D721Med (cell line): ENCODE measurements around the gene FIBP.
A peak's percentile ranks its signal among the peaks of the same experiment; 100 is the strongest.

Source experiments
- DNase-seq: peaks from one replicate; pipeline ENCODE4 v3.0.0; 2011; ENCODE audit warnings: low spot score; ENCODE audit not compliant: insufficient read length
- FAIRE-seq: peaks from 2 replicates; lab custom pipeline; 2011; peaks lifted over from hg19 to GRCh38; lab: Jason Lieb, UNC
- TF ChIP-seq, protein P1 (sequence below): IDR thresholded peaks from 2 replicates; pipeline ENCODE4 v1.5.1; 2012; ENCODE audit warnings: mild to moderate bottlenecking, control low read depth; ENCODE audit not compliant: insufficient read depth; ENCODE audit errors: missing control alignments

FIBP gene

DNA sequence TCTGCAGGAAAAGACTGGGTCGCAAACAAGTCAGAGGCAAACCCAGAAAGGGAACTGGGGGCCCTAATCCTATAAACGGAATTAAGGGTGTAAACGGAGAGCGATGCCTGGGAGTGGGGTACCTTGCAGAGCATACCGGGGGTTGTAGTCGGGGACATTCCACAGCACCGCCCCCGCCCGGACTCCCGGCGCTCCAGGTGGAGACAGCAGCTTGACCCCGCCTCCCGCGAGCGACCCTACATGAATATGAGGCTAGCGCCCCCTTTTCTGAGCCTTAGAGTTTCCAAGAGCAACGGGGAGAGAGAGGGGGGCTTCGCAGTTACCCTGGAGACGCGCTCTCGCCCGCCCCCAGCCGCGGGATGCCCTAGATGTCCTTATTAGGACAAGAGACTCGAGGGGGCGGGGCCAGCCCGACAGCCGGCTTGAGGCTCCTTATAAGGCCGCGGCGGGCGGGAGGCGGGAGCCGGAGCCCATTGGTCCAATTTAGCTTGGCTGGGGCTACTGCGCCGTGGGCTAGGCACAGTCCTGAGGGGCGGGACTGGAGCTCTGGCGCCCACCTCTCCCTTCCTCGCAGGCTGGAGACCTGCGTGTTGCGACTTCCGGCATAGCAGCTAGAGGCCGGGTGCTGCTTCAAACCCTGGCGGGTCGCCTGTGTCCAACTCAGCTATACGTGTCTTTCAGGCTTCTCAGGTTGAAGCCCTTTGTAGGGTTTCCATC, 29.0 kb downstream of the FIBP start:
- no peak for FAIRE-seq
- TF ChIP-seq, protein P1, sequence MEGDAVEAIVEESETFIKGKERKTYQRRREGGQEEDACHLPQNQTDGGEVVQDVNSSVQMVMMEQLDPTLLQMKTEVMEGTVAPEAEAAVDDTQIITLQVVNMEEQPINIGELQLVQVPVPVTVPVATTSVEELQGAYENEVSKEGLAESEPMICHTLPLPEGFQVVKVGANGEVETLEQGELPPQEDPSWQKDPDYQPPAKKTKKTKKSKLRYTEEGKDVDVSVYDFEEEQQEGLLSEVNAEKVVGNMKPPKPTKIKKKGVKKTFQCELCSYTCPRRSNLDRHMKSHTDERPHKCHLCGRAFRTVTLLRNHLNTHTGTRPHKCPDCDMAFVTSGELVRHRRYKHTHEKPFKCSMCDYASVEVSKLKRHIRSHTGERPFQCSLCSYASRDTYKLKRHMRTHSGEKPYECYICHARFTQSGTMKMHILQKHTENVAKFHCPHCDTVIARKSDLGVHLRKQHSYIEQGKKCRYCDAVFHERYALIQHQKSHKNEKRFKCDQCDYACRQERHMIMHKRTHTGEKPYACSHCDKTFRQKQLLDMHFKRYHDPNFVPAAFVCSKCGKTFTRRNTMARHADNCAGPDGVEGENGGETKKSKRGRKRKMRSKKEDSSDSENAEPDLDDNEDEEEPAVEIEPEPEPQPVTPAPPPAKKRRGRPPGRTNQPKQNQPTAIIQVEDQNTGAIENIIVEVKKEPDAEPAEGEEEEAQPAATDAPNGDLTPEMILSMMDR = no peak
- peak; percentile 86 for DNase-seq

DNA sequence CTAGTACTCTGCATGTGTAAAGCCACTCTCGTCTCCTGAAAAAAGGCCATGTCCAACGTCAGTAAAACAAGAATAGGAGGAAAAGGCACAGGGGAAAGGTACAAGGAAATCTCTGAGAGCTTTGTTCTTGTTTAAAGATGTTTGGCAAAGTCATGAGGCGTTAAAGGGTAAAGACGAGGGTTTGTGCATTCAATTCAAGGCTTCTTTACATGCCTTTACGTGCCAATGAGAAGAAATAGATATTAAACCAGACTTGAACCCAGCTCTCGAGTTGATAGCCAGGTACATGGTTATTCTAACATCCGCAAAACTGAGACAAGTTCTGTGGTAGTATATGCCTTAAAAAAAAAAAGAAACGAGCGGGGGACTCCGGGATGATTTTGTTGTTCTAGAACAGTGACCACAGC, 29.6 kb downstream of the FIBP start:
- FAIRE-seq = no peak
- TF ChIP-seq, protein P1 = no peak
- no peak for DNase-seq

DNA sequence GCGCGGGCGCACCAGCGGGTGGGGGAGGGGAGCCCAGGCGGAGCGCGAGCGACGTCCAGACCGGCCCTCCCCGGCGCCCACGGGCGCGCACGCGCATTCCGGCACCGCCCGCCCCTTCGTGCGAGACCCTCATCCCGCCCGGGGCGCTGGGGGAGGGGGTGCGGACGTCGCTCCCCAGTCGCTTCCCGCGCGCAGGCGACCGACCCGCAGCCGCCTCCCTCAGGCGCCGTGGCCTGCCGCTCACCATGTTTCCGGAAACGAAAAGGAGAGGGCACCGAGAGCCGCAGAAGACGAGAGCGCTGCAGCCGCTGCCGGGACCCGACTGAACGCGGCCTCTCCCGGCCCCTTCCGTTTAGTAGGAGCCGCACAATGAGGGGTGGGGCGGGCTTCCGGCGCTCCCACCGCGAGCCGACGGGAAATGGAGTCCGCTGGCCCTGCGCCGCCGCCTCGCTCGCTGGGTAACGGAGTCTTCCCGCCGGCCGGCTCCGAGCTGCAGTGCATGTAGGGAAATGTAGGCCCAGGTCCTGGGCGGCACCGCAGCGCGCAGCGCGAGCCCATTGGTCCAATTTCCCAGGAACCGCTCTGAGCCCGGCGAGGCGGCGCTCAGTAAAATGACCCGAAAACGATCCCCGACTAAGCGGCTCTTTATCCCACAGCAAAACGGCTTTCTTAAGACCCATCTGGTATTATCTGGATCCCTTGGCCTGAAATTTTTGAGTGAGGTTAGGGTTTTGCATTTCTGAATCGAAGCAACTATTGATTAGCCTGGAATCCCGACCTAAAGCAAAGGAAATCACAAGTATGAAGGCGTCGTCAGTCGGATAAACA, 30.2 kb downstream of the FIBP start, which contains the start of gene CFL1:
Gene CFL1, minus strand, starts transcription at position 328 of the 828 bp plus-strand sequence. Its CDS starts 81 bp downstream, at position 247.
- no peak for DNase-seq
- no peak for FAIRE-seq
- TF ChIP-seq, protein P1 = no peak

DNA sequence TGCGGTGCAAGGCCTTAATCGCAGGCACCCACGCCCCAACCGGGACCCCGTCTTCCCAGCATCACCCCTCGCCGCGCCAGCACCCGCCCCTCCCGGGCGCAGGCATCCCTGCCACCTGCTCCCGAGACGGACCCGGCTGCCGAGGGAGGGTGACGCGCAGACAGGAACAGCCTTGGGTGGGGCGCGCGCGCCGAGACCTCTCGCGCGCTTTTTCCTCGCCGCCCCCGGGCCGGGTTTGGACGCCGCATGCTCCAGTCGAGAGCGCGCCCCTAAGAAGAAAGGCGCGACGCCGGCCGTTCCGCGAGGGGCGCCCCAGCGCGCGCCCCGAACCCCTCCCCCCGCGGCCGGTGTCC, 30.8 kb downstream of the FIBP start:
- FAIRE-seq = no peak
- DNase-seq = no peak

DNA sequence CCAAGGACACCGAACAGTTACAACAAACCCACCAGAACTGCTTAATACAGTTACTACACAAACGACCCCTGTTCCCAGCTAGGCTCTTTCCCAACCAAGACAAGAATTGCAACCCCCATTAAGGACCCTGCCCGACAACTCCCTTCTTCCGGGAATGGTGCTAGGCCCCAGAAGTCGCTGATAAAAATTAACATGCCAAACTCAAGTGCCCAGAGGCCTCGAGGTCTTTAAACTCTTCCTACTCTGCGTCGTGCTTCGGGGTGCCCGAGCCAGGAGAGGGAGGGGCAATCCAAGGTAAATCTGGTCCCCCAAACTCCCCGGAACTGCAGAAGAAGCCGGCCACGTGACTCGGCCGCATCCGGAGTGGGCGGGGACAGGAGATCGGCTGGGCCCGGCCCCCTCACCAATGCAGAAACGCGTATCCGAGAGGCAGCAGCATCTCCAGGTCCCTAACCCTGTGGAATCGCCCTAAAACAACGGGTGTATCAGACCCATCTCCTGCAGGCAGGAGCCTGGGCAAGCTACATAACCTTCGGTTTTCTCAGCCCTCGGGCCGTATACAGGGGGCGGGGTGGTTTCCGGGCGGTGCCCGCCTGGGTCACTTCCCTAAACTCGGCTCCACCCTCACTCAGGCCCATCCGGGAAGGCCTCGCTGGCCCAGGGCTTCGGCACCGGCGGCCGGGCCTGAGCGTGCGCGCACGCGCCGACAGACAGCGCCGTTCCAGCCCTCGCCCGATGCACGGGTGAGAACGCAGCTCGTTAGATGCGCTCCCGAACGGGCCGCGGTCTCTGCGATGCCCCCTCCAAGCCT, 31.4 kb downstream of the FIBP start:
- no peak for FAIRE-seq
- DNase-seq = peak; percentile 31
- TF ChIP-seq, protein P1 = no peak

More for the DNA sequence above, 30.8 kb downstream of the FIBP start:
- TF ChIP-seq, protein P1 = no peak

DNA sequence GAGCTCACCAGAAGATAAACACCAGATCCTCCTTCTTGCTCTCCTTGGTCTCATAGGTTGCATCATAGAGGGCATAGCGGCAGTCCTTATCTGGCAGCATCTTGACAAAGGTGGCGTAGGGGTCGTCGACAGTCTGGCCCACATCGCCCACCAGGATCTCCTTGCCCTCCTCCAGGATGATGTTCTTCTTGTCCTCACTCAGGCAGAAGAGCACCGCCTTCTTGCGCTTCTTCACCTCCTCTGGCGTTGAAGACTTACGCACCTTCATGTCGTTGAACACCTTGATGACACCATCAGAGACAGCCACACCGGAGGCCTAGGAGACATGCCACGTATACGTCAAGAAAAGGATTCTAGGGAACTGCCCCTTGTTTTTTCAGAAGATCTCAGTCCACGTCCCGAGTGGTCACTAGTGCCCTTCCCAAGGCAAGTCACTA, 32.3 kb downstream of the FIBP start:
- FAIRE-seq (no peak), DNase-seq (no peak)
- TF ChIP-seq, protein P1 = no peak
